Spleen (tissue), 11 donors: ENCODE data around the gene TREML2. TPM values are rescaled to one million over a fixed set of nuclear protein-coding genes. Genes with fewer than 3 reads are reported as not detected.

ENCODE experiments used
- DNase-seq: peaks from one replicate; pipeline ENCODE4 v3.0.0-alpha.2; 2020
- H3K27ac ChIP-seq, 8 donors: fragments of 200-600 bp; sonication (generic) in 7 of 8; 1 replicate in 4 of 8; 2 replicates in 4 of 8; pipeline versions ENCODE4 v1.5.0 to v1.8.0; 2016 to 2021; ENCODE audit warnings: inconsistent platforms in 4 of 8, mild to moderate bottlenecking in 4 of 8, moderate library complexity in 1 of 8
- H3K27me3 ChIP-seq, 7 donors: fragments of 200-600 bp; sonication (generic) in 6 of 7; replicated peaks in 1 of 7; 1 replicate in 4 of 7; 2 replicates in 3 of 7; pipeline versions ENCODE4 v1.5.0 to v1.8.0; 2016 to 2021; ENCODE audit warnings: inconsistent platforms in 3 of 7, mild to moderate bottlenecking in 1 of 7
- H3K36me3 ChIP-seq, 6 donors: fragments of 200-600 bp; sonication (generic) in 5 of 6; 1 replicate in 4 of 6; 2 replicates in 2 of 6; pipeline versions ENCODE4 v1.5.0 to v1.8.0; 2016 to 2021; ENCODE audit warnings: inconsistent platforms in 2 of 6
- H3K4me1 ChIP-seq, 6 donors: fragments of 200-600 bp; sonication (generic) in 5 of 6; 1 replicate in 3 of 6; 2 replicates in 3 of 6; pipeline versions ENCODE4 v1.5.0 to v1.8.0; 2016 to 2021; ENCODE audit warnings: inconsistent platforms in 3 of 6
- H3K4me3 ChIP-seq, 8 donors: fragments of 200-600 bp; sonication (generic) in 7 of 8; 1 replicate in 4 of 8; 2 replicates in 4 of 8; pipeline versions ENCODE4 v1.5.0 to v1.8.0; 2016 to 2021; ENCODE audit warnings: inconsistent platforms in 4 of 8, mild to moderate bottlenecking in 4 of 8, moderate library complexity in 2 of 8
- H3K9me3 ChIP-seq, 8 donors: fragments of 200-600 bp; sonication (generic) in 7 of 8; 1 replicate in 4 of 8; 2 replicates in 4 of 8; pipeline versions ENCODE4 v1.5.0 to v1.8.0; 2016 to 2021; ENCODE audit warnings: inconsistent platforms in 4 of 8
- POLR2A ChIP-seq, 3 donors: fragments of 450-650 bp; IDR thresholded peaks; one replicate each; pipeline ENCODE4 v1.5.1; 2017; ENCODE audit warnings: antibody characterized with exemption in 3 of 3, mild to moderate bottlenecking in 1 of 3
- POLR2AphosphoS5 ChIP-seq, 3 donors: sonication (generic); formaldehyde crosslinking; IDR thresholded peaks; one replicate each; pipeline ENCODE4 v1.5.1; 2017; ENCODE audit warnings: antibody characterized with exemption in 3 of 3
- WGBS, 5 donors: extraction: QIAGEN DNeasy Blood & Tissue Kit in 3 of 5; methylation state at CpG; one replicate each; pipeline versions ENCODE4 v1.1.5 to v1.1.7; 2013 to 2018; 5-methylcytosine and 5-hydroxymethylcytosine counted together
- intact Hi-C: fragments of 100-400 bp; cut with DNase I; formaldehyde crosslinking; loops from one replicate; pipeline ENCODE4 v1.15.0; 2023; ENCODE audit warnings: low total_unique reads
- polyA plus RNA-seq, 3 donors: library from polyadenylated mRNA; stranded (reverse); fragments of 200-250 nt; gene quantifications; one replicate each; pipeline ENCODE4 v1.2.1, GENCODE V29; 2013
- total RNA-seq, 7 donors: library from RNA; depleted of rRNA in 3 of 7; stranded (reverse); fragments of >200 nt in 3 of 7; fragmentation: NEBNext Ultra II Directional in 4 of 7; extraction: Animal tissue kit (Norgen Biotek cat#: 25700) in 4 of 7; gene quantifications; one replicate each; pipeline versions ENCODE4 v1.1.0 to v1.2.1, GENCODE V29; 2016 to 2021
- TF ChIP-seq, protein P1 (sequence below), 11 experiments: fragments of 200-600 bp in 7 of 11; fragments of 450-650 bp in 4 of 11; sonication (generic) in 4 of 11; IDR thresholded peaks in 8 of 11; conservative IDR thresholded peaks in 3 of 11; 1 replicate in 7 of 11; 2 replicates in 4 of 11; pipeline versions ENCODE4 v1.4.0 to v1.8.0; 2016 to 2021; ENCODE audit warnings: antibody characterized with exemption in 11 of 11, inconsistent platforms in 4 of 11, mild to moderate bottlenecking in 1 of 11
- donor health status: healthy with polysubstance abuse.
- donor health status: DM: no; HTN: no; CAD: no; lungs with moderate emphysema.
- donor health status: DM: no; HTN: no; CAD: no.
- donor health status: Bipolar disorder and iron deficiency.
- donor health status: healthy.
- donor health status: DM: no; HTN: no; CAD: no.
- donor health status: DM: yes; HTN: yes; CAD: no.

The TREML2 gene
- total and polyA plus RNA-seq, 10 donors, result 1.9 to 28.8 (median 10.2) TPM

DNA sequence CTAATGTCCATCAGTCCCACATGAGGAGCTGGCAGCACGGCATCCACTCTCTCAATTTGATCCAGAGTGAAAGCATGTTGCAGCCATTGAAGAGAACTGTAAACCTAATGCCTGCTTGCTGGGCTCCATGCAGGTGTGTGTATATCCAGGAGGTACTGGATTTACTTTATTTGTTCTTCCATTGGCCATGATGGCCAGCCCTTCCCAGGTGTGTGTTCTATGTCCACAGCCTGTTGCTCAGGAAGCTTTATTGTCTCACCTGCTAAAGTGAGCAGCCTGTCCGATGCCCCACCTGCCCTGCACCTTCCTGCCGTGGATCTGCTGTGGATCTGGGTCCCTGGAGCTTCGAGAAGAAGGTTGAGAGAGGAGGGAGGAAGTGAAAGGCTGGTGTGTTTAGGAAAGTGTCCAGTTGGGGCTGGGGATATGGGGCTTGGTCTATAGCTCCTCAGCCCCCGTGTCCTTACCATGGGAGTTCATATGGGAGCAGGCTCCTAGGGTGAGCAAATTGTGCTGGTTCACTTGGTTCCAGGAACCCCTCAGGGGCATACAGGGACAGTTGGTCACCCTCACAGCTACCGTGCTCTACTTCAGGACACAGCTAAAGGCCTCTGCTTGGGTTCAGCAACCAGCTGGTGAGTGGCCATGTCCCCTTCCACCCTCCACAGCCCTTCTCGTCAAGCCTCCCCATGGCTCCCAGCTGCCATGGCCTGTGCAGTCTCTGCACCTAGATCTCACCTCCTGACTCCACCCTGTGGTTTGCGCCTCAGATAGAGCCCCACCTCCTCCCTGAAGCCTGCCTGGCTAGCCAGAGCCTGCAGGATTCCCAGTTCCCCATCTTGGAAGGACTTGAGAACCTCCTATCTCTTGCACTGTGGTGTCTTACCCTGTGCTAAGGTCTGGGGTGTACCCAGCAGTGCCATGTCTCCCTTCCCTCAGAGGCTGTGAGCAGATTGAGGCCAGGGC is 12.7 kb downstream of the TREML2 start:
- intact Hi-C loops, result no loop called here

DNA sequence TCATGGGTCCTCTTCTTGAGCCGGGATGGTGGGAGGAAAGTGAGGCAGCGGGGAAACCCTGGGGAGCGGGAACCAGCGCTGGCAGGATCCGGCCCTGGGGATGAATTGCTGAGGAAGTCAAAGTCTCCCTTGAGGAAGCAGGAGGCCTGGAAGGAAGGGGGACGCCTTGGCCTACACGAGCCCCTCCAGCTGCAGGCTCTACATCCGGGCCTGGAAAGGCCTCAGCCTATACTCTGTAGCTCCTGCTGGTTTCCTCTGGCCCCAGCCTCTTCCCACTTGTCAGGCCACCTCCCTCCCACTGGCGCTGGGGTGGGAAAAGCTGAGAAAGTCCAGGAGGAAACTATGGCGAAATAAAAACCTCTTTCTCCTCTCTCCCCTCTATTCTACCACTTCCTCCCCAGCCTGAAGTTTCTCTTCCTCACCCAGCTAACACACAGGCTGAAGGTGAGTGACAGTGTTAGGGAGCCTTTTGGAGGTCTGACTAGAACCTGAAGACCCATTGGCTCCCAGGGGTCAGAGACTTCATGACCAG is 14.9 kb downstream of the TREML2 start:
- TF ChIP-seq POLR2AphosphoS5 (IDR thresholded peaks at IDR 0.05) (no peak), POLR2A (IDR thresholded peaks at IDR 0.05) (no peak)
- TF ChIP-seq, protein P1, sequence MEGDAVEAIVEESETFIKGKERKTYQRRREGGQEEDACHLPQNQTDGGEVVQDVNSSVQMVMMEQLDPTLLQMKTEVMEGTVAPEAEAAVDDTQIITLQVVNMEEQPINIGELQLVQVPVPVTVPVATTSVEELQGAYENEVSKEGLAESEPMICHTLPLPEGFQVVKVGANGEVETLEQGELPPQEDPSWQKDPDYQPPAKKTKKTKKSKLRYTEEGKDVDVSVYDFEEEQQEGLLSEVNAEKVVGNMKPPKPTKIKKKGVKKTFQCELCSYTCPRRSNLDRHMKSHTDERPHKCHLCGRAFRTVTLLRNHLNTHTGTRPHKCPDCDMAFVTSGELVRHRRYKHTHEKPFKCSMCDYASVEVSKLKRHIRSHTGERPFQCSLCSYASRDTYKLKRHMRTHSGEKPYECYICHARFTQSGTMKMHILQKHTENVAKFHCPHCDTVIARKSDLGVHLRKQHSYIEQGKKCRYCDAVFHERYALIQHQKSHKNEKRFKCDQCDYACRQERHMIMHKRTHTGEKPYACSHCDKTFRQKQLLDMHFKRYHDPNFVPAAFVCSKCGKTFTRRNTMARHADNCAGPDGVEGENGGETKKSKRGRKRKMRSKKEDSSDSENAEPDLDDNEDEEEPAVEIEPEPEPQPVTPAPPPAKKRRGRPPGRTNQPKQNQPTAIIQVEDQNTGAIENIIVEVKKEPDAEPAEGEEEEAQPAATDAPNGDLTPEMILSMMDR (IDR thresholded peaks at IDR 0.05 in 8 of 11, conservative IDR thresholded peaks at IDR 0.05 in 3 of 11), result no peak
- H3K4me3 ChIP-seq, result peak overlapping the region in 1 of 8 donors; percentile 25
- no peaks in the 10 kb centered on the region for H3K27me3 ChIP-seq
- H3K4me1 ChIP-seq, result peaks cover 0 to 62% (median 29%) of the 10 kb centered on the region in 6 donors
- intact Hi-C loops, result no loop called here
- H3K27ac ChIP-seq, result peak overlapping the region in 5 of 8 donors; percentile 5 to 75 (median 60)
- no peak for DNase-seq
- WGBS, 5 donors, result 47 to 67% (median 48%) methylated on average over 9 to 10 of the region's 10 CpGs
- peaks cover 0 to 19% (median 13%) of the 10 kb centered on the region in 8 donors for H3K9me3 ChIP-seq
- peaks cover 0 to 9% (median 0%) of the 10 kb centered on the region in 6 donors for H3K36me3 ChIP-seq

More for the DNA sequence above, 12.7 kb downstream of the TREML2 start:
- Histone ChIP-seq H3K27me3 (peaks cover 0 to 4% (median 0%) of the 10 kb centered on the region in 7 donors), H3K4me3 (no peak overlapping the region), H3K27ac (peak overlapping the region in 2 of 8 donors; percentile 2 to 19), H3K36me3 (peaks cover 0 to 30% (median 2%) of the 10 kb centered on the region in 6 donors), H3K9me3 (peaks cover 0 to 19% (median 13%) of the 10 kb centered on the region in 8 donors), H3K4me1 (peaks cover 0 to 64% (median 21%) of the 10 kb centered on the region in 6 donors)
- WGBS, 5 donors, result 85 to 95% (median 86%) methylated on average over 7 to 8 of the region's 8 CpGs
- DNase-seq, result no peak
- TF ChIP-seq, protein P1 (IDR thresholded peaks at IDR 0.05 in 8 of 11, conservative IDR thresholded peaks at IDR 0.05 in 3 of 11), result no peak
- TF ChIP-seq POLR2A (IDR thresholded peaks at IDR 0.05) (no peak), POLR2AphosphoS5 (IDR thresholded peaks at IDR 0.05) (peak in 1 of 3 donors; percentile 57)

DNA sequence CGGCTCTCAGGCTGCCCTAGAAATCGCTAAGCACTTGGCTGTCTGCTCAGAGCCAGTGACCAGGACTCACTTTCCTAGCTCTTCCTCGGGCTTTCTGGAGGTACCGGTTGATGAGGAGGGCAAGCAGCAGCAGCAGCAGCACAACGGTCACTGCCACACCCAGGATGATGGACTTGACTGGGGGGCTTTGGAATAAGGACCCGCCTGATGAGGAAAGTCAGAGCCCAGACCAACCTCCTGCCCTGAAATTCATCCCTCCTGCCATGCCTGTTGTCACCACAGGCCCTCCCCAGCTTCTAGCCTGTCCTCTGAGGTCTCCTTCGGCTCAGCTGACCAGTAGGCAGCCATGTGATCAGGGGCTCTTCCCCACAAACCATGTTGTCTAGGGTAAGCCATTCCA is 16.2 kb downstream of the TREML2 start:
- Histone ChIP-seq H3K36me3 (no peaks in the 10 kb centered on the region), H3K4me1 (peaks cover 0 to 62% (median 29%) of the 10 kb centered on the region in 6 donors), H3K27ac (peak overlapping the region in 1 of 8 donors; percentile 75), H3K9me3 (peaks cover 0 to 10% (median 6%) of the 10 kb centered on the region in 8 donors), H3K4me3 (no peak overlapping the region), H3K27me3 (no peaks in the 10 kb centered on the region)
- no peak for DNase-seq
- intact Hi-C loops, result no loop called here
- TF ChIP-seq POLR2AphosphoS5 (IDR thresholded peaks at IDR 0.05), result no peak
- TF ChIP-seq POLR2A (IDR thresholded peaks at IDR 0.05), result no peak
- TF ChIP-seq, protein P1 (IDR thresholded peaks at IDR 0.05 in 8 of 11, conservative IDR thresholded peaks at IDR 0.05 in 3 of 11), result no peak
- WGBS, 5 donors, result 78 to 95% (median 90%) methylated on average over 7 of the region's 7 CpGs
